Spinal cord (tissue), 10 donors: ENCODE measurements around the gene TMC8. TPM values are rescaled to one million over a fixed set of nuclear protein-coding genes. Genes with fewer than 3 reads are reported as not detected.
"Not testable (repeated sequence)": the region's sequence is repeated elsewhere in the genome, so short reads cannot be mapped to it uniquely, and the experiment has no call there.

Experiments used
- DNase-seq, 6 donors: peaks; one replicate each; pipeline versions ENCODE4 v3.0.0 to v3.0.0-alpha.2; 2013 to 2015; ENCODE audit warnings: low spot score in 6 of 6, low read depth in 4 of 6
- H3K27ac ChIP-seq: one replicate; pipeline ENCODE4 v1.5.1; 2013; ENCODE audit warnings: low read depth, low read length, control low read depth
- H3K27me3 ChIP-seq: one replicate; pipeline ENCODE4 v1.6.1; 2013; ENCODE audit warnings: low read length; ENCODE audit not compliant: control insufficient read depth, insufficient read depth
- H3K36me3 ChIP-seq: one replicate; pipeline ENCODE4 v1.6.1; 2013; ENCODE audit warnings: low read length; ENCODE audit not compliant: control insufficient read depth, insufficient read depth
- H3K4me1 ChIP-seq: one replicate; pipeline ENCODE4 v1.6.1; 2013; ENCODE audit warnings: low read length; ENCODE audit not compliant: control insufficient read depth, insufficient read depth
- H3K4me3 ChIP-seq: one replicate; pipeline ENCODE4 v1.5.1; 2013; ENCODE audit warnings: low read depth, low read length, control low read depth
- H3K9me3 ChIP-seq: one replicate; pipeline ENCODE4 v1.6.1; 2013; ENCODE audit warnings: low read length; ENCODE audit not compliant: control insufficient read depth, insufficient read depth
- WGBS: methylation state at CpG from one replicate; pipeline ENCODE4 v1.1.5; 2013; ENCODE audit warnings: missing lambda C conversion rate; ENCODE audit not compliant: insufficient coverage; 5-methylcytosine and 5-hydroxymethylcytosine counted together
- polyA plus RNA-seq, 2 donors: library from polyadenylated mRNA; unstranded; fragments of 120-200 nt; gene quantifications; one replicate each; pipeline ENCODE4 v1.2.1, GENCODE V29; 2013; ENCODE audit not compliant: insufficient read length in 2 of 2
- total RNA-seq, 2 donors: library from RNA; depleted of rRNA in 1 of 2; stranded (reverse); fragments of 120-200 nt in 1 of 2; fragments of >200 nt in 1 of 2; gene quantifications; one replicate each; pipeline versions ENCODE4 v1.2.3 to v1.2.4, GENCODE V29; 2013 to 2014
- donor health status: healthy.

The TMC8 gene
- total and polyA plus RNA-seq, 4 donors = 2.0 to 6.0 (median 3.9) TPM

- Histone ChIP-seq H3K27me3 (peaks cover 2% of the 10 kb centered on the region), H3K4me1 (peaks cover 41% of the 10 kb centered on the region), H3K9me3 (no peaks in the 10 kb centered on the region), H3K4me3 (peak overlapping the region; percentile 52), H3K27ac (no peak overlapping the region), H3K36me3 (peaks cover 35% of the 10 kb centered on the region)
- 17% methylated on average over 16 of the region's 38 CpGs for WGBS
- DNase-seq = no peak
Measured at GRCh38 chr17:78168903-78169793, 38.6 kb downstream of the TMC8 start.

GRCh38 chr17:78170692-78171590, 40.4 kb downstream of the TMC8 start:
- no peak for DNase-seq
- Histone ChIP-seq H3K36me3 (peaks cover 51% of the 10 kb centered on the region), H3K27ac (no peak overlapping the region), H3K9me3 (no peaks in the 10 kb centered on the region), H3K4me3 (no peak overlapping the region), H3K27me3 (peaks cover 2% of the 10 kb centered on the region), H3K4me1 (peaks cover 58% of the 10 kb centered on the region)
- 83% methylated on average over 28 of the region's 31 CpGs for WGBS

DNA sequence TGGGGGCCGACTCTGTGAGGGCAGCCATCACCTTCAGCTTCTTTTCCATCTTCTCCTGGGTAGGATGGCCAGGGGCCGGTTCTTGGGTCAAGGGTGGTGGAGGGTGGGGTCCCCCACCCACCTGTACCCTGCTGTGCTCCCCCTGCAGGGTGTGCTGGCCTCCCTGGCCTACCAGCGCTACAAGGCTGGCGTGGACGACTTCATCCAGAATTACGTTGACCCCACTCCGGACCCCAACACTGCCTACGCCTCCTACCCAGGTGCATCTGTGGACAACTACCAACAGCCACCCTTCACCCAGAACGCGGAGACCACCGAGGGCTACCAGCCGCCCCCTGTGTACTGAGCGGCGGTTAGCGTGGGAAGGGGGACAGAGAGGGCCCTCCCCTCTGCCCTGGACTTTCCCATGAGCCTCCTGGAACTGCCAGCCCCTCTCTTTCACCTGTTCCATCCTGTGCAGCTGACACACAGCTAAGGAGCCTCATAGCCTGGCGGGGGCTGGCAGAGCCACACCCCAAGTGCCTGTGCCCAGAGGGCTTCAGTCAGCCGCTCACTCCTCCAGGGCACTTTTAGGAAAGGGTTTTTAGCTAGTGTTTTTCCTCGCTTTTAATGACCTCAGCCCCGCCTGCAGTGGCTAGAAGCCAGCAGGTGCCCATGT, 41.1 kb downstream of the TMC8 start:
- H3K27ac ChIP-seq, H3K4me3 ChIP-seq, DNase-seq, H3K27me3 ChIP-seq, H3K9me3 ChIP-seq: not testable (repeated sequence)
- 81% methylated on average over 12 of the region's 19 CpGs for WGBS
- Histone ChIP-seq H3K4me1 (peaks cover 65% of the 10 kb centered on the region), H3K36me3 (peaks cover 53% of the 10 kb centered on the region)

DNA sequence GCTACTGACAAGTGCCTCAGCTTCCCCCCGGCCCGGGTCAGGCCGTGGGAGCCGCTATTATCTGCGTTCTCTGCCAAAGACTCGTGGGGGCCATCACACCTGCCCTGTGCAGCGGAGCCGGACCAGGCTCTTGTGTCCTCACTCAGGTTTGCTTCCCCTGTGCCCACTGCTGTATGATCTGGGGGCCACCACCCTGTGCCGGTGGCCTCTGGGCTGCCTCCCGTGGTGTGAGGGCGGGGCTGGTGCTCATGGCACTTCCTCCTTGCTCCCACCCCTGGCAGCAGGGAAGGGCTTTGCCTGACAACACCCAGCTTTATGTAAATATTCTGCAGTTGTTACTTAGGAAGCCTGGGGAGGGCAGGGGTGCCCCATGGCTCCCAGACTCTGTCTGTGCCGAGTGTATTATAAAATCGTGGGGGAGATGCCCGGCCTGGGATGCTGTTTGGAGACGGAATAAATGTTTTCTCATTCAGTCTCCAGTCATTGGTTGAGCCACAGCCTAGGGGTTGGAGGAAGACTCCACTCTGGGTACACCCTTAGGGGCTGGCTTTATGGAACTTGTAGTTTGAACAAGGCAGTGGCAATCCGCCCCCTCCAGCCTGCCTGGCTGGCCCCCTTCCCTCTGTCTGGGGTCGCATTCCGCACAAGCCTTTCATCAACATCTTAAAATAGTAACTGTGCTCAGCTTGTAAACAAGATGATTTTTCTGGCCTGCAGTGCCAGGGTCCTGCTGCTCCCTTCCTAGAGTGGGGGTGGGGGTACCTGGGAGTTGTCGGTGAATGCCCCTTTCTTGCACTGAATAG, 41.9 kb downstream of the TMC8 start:
- Histone ChIP-seq H3K36me3 (peaks cover 53% of the 10 kb centered on the region), H3K27ac (peak overlapping the region; percentile 7), H3K4me3 (no peak overlapping the region), H3K9me3 (no peaks in the 10 kb centered on the region), H3K27me3 (peaks cover 2% of the 10 kb centered on the region), H3K4me1 (peaks cover 68% of the 10 kb centered on the region)
- no peak for DNase-seq
- 51% methylated on average over 16 of the region's 19 CpGs for WGBS

DNA sequence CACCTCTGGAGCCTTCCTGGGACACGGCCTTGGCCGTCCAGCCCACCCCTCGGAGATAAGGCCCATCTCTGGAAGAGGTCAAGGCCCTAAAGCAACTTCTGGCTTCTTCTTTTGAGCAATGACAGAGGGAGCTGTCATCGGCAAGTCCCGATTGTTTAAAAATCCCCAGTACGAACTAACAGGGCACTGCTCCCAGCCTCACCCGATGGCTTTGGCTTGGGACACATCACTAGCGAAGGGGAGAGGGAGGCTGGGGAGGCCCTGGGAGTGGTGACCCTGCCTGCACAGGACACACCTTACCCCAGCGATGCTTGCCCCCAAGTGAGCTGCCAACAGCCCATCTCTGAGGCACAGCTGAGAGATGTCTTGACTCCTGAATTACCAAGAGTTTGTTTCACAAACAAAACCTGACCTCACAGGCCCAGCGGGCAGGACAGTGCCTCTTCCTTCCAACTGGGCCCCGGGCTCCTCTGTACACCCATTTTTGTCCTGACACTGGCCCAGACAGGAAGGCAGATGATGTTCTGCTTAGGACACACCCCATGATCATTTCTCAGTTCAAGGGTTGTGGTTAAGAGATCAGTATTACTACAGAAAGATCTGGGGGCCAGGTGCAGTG, 42.6 kb downstream of the TMC8 start:
- Histone ChIP-seq H3K4me1 (peaks cover 63% of the 10 kb centered on the region), H3K27ac (no peak overlapping the region)
- 75% methylated on average over 9 of the region's 11 CpGs for WGBS

DNA sequence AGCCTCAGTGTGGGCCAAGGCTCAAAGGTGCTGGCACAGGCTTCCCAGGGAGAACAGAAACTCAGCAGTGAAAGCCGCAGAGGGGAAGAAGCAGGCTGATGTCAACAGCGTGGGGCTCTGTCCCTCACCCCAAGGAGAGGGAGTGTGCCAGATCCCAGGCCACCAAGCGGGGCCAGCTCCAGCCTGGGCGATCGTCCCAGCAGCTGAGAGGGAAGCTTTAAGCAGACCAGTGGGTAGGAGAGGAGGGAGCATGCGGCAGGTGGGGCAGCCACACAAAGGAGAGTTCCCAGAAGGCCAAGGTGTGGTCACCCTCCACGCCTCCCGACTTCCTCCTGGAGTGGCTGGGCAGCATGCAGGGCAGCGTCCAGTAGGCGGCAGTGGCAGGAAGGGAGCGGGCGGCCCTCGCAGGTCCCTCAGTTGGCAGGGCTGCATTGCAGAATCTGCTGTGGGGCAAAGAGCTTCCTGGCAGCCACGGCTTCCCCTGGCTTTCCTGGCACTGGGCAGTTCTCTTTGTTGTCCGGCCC, 43.8 kb downstream of the TMC8 start:
- no peak overlapping the region for H3K4me3 ChIP-seq
- no peaks in the 10 kb centered on the region for H3K27me3 ChIP-seq
- H3K4me1 ChIP-seq = peaks cover 56% of the 10 kb centered on the region
- WGBS = 56% methylated on average over 15 of the region's 15 CpGs
- peaks cover 58% of the 10 kb centered on the region for H3K36me3 ChIP-seq
- no peaks in the 10 kb centered on the region for H3K9me3 ChIP-seq
- peak in 1 of 6 donors; percentile 56 for DNase-seq
- peak overlapping the region; percentile 0 for H3K27ac ChIP-seq

More for the DNA sequence above, 42.6 kb downstream of the TMC8 start:
- H3K9me3 ChIP-seq = no peaks in the 10 kb centered on the region
- DNase-seq = no peak
- no peaks in the 10 kb centered on the region for H3K27me3 ChIP-seq
- H3K4me3 ChIP-seq = no peak overlapping the region
- peaks cover 53% of the 10 kb centered on the region for H3K36me3 ChIP-seq

DNA sequence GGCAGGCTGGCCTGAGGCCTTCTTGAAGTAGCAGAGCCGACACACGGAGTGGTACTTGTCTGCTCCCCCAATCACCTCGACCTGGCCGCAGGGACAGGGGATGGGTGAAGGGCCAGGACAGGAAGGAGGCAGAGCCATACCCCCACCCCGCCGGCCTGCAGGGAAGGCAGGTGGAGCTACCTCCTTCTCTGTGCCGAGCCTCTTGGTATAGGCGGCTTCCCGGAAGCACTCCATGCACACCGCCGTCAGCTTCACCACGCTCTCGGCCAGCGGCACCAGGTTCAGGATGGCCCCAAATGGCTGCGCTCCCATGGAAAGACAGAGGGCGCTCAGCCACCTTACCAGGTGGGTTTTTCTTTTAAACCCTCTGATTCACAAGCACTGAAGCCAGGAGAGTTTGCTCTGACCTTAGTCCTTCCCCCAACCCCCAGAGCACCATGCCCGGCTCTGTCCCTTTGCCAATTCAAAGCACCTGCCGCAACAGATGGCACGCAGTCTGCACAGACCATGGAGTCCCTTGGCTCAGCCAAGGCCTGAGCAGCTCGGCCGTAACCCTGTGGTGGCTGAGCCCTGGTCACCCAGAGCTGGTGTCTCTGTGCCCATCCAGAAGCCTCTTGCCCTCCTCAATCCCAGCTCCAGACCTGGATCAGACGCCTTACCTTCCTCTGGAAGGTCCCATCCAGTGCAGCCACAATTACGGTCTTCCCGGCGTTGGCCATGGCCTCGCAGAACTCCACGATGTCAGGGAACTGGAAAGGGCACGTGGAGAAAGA, 44.5 kb downstream of the TMC8 start:
- Histone ChIP-seq H3K9me3 (no peaks in the 10 kb centered on the region), H3K4me3 (no peak overlapping the region), H3K36me3 (peaks cover 59% of the 10 kb centered on the region), H3K27ac (peak overlapping the region; percentile 0), H3K27me3 (no peaks in the 10 kb centered on the region), H3K4me1 (peaks cover 49% of the 10 kb centered on the region)
- 79% methylated on average over 25 of the region's 28 CpGs for WGBS
- peak in 1 of 6 donors; percentile 58 for DNase-seq

DNA sequence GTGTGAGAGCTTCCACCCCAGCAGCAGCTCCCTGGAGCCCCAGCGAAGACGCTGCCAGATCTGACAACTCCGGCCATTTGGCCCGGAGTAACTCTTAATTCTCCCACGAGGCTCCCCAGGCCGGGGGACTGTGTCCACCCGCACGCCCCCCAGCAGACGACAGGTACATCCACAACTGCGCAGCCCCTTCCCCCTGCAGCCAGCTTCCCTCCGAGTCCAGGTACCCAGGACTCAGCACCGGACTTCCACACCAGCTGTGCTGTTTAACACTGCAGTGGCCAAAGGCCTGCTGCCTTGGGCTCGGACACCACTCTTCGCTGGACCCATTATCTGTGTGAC, 45.0 kb downstream of the TMC8 start:
- no peak overlapping the region for H3K4me3 ChIP-seq
- H3K9me3 ChIP-seq = no peaks in the 10 kb centered on the region
- 88% methylated on average over 14 of the region's 14 CpGs for WGBS
- H3K27me3 ChIP-seq = no peaks in the 10 kb centered on the region
- no peak overlapping the region for H3K27ac ChIP-seq
- H3K36me3 ChIP-seq = peaks cover 57% of the 10 kb centered on the region
- H3K4me1 ChIP-seq = peaks cover 48% of the 10 kb centered on the region
- no peak for DNase-seq
